Measurements from ENCODE around the gene CMSS1. TPM values are rescaled to one million over a fixed set of nuclear protein-coding genes. Genes with fewer than 3 reads are reported as not detected.

CMSS1 gene
- total RNA-seq, 1 donor from 2014 or later = 45.7 TPM

GRCh38 chr3:99895131-99895696 is 77.6 kb downstream of the CMSS1 start:
- intact Hi-C loops (cut with micrococcal nuclease) = no loop called here

GRCh38 chr3:99895703-99896441 is 78.2 kb downstream of the CMSS1 start:
- intact Hi-C loops (cut with micrococcal nuclease) = no loop called here

- intact Hi-C loops (cut with micrococcal nuclease) = no loop called here
Measured at GRCh38 chr3:99896482-99896881, 78.8 kb downstream of the CMSS1 start.

GRCh38 chr3:99899603-99900002 is 81.9 kb downstream of the CMSS1 start:
- intact Hi-C loops (cut with micrococcal nuclease) = no loop called here

- intact Hi-C loops (cut with micrococcal nuclease) = no loop called here
Measured at GRCh38 chr3:99900248-99900647, 82.6 kb downstream of the CMSS1 start.

GRCh38 chr3:99901200-99901926 is 83.7 kb downstream of the CMSS1 start:
- intact Hi-C loops (cut with micrococcal nuclease) = no loop called here

- intact Hi-C loops (cut with micrococcal nuclease) = no loop called here
Measured at GRCh38 chr3:99902091-99902490, 84.4 kb downstream of the CMSS1 start.

GRCh38 chr3:99903869-99904268 is 86.2 kb downstream of the CMSS1 start:
- intact Hi-C loops (cut with micrococcal nuclease) = no loop called here

- intact Hi-C loops (cut with micrococcal nuclease) = no loop called here
Measured at GRCh38 chr3:99907959-99908544, 90.4 kb downstream of the CMSS1 start.

- intact Hi-C loops (cut with micrococcal nuclease) = no loop called here
Measured at GRCh38 chr3:99909714-99910495, 92.2 kb downstream of the CMSS1 start.

- intact Hi-C loops (cut with micrococcal nuclease) = no loop called here
Measured at GRCh38 chr3:99910752-99911290, 93.2 kb downstream of the CMSS1 start.

- intact Hi-C loops (cut with micrococcal nuclease) = no loop called here
Measured at GRCh38 chr3:99911433-99911832, 93.8 kb downstream of the CMSS1 start.

- intact Hi-C loops (cut with micrococcal nuclease) = no loop called here
Measured at GRCh38 chr3:99915906-99916432, 98.3 kb downstream of the CMSS1 start.

- intact Hi-C loops (cut with micrococcal nuclease) = no loop called here
Measured at GRCh38 chr3:99918715-99919114, 101.1 kb downstream of the CMSS1 start.

- intact Hi-C loops (cut with micrococcal nuclease) = no loop called here
Measured at GRCh38 chr3:99919694-99920093, 102.0 kb downstream of the CMSS1 start.

- intact Hi-C loops (cut with micrococcal nuclease) = no loop called here
Measured at GRCh38 chr3:99920481-99921376, 103.1 kb downstream of the CMSS1 start.

- intact Hi-C loops (cut with micrococcal nuclease) = no loop called here
Measured at GRCh38 chr3:99921377-99921695, 103.7 kb downstream of the CMSS1 start.

GRCh38 chr3:99921986-99922385 is 104.3 kb downstream of the CMSS1 start:
- intact Hi-C loops (cut with micrococcal nuclease) = no loop called here

- intact Hi-C loops (cut with micrococcal nuclease) = no loop called here
Measured at GRCh38 chr3:99923873-99924272, 106.2 kb downstream of the CMSS1 start.

Measured in T-helper 1 cell treated with Interleukin-12 subunit alpha and Interleukin-12 subunit beta and Interleukin-4 antibody, amounts not matched to agents 30 ng/mL and 1 ng/mL, for 36 hours (primary cell).